ENCODE measurements around the gene PTPRZ1. TPM values are rescaled to one million over a fixed set of nuclear protein-coding genes. Genes with fewer than 3 reads are reported as not detected.
A peak's percentile ranks its signal among the peaks of the same experiment; 100 is the strongest.

The PTPRZ1 gene
- total RNA-seq, 1 experiment from 2014 or later: 105 TPM

GRCh38 chr7:122072924-122073599, 200.1 kb downstream of the PTPRZ1 start (continued):
- TF ChIP-seq NFATC4 (CRISPR knock-in tag; IDR thresholded peaks at IDR 0.05) (0 out of 2 replicates have a peak, but pooled peaks have one; percentile 25), TEAD1 (CRISPR knock-in tag; IDR thresholded peaks at IDR 0.05) (no peak)

- no peak for DNase-seq (ENCODE audit: low spot score)
- ChIA-PET POLR2A (no interaction called here), CTCF (no interaction called here)
- Mint-ChIP-seq H3K27ac (no peak overlapping the region), H3K27me3 (ENCODE audit: low read depth) (no peaks in the 10 kb centered on the region), H3K4me1 (peaks cover 22% of the 10 kb centered on the region), H3K4me3 (no peak overlapping the region), H3K36me3 (peaks cover 42% of the 10 kb centered on the region), H3K9me3 (0 out of 2 replicates have a peak, but pooled peaks cover 7% of the 10 kb centered on the region)
- no peak for ATAC-seq
- TF ChIP-seq MLX (CRISPR knock-in tag; IDR thresholded peaks at IDR 0.05): no peak
- TF ChIP-seq MYBL2 (CRISPR knock-in tag; IDR thresholded peaks at IDR 0.05): no peak
- TF ChIP-seq HMGA2 (CRISPR knock-in tag; IDR thresholded peaks at IDR 0.05): no peak
- TF ChIP-seq ATF6 (CRISPR knock-in tag; IDR thresholded peaks at IDR 0.05): no peak
- no peak for TF ChIP-seq OVOL2 (CRISPR knock-in tag; IDR thresholded peaks at IDR 0.05; ENCODE audit: borderline replicate concordance)
- no peak for TF ChIP-seq TEAD1 (CRISPR knock-in tag; IDR thresholded peaks at IDR 0.05)
- no peak for TF ChIP-seq CDX4 (CRISPR knock-in tag; IDR thresholded peaks at IDR 0.05; ENCODE audit: borderline replicate concordance)
- no peak for TF ChIP-seq GRHL2 (CRISPR knock-in tag; IDR thresholded peaks at IDR 0.05; ENCODE audit: insufficient replicate concordance, severe bottlenecking)
- TF ChIP-seq ERG (CRISPR knock-in tag; IDR thresholded peaks at IDR 0.05): no peak
- no peak for TF ChIP-seq KAT7 (CRISPR knock-in tag; IDR thresholded peaks at IDR 0.05; ENCODE audit: borderline replicate concordance)
- TF ChIP-seq ELF4 (CRISPR knock-in tag; IDR thresholded peaks at IDR 0.05; ENCODE audit: low read depth): no peak
Measured at GRCh38 chr7:122073635-122074034, 200.7 kb downstream of the PTPRZ1 start.

- ATAC-seq (no peak), DNase-seq (ENCODE audit: low spot score) (no peak)
- H3K27me3 Mint-ChIP-seq (ENCODE audit: low read depth): no peaks in the 10 kb centered on the region
- no peak overlapping the region for H3K4me3 Mint-ChIP-seq
- peaks cover 72% of the 10 kb centered on the region for H3K4me1 Mint-ChIP-seq
- H3K27ac Mint-ChIP-seq: peak overlapping the region; percentile 93
- no peaks in the 10 kb centered on the region for H3K9me3 Mint-ChIP-seq
- POLR2A ChIA-PET: no interaction called here
- CTCF ChIA-PET: interaction anchor here (4.1 kb wide), 1 partner anchor 11 kb away, joined by 18 read pairs; no protein-coding TSS in a partner anchor
- H3K36me3 Mint-ChIP-seq: peaks cover 86% of the 10 kb centered on the region
- TF ChIP-seq CDX4 (CRISPR knock-in tag; IDR thresholded peaks at IDR 0.05; ENCODE audit: borderline replicate concordance) (no peak), NFATC4 (CRISPR knock-in tag; IDR thresholded peaks at IDR 0.05) (no peak), CREB1 (CRISPR knock-in tag; IDR thresholded peaks at IDR 0.05) (no peak), TCF7 (CRISPR knock-in tag; IDR thresholded peaks at IDR 0.05; ENCODE audit: low read depth) (no peak), ZMAT4 (CRISPR knock-in tag; IDR thresholded peaks at IDR 0.05) (no peak), CREM (CRISPR knock-in tag; IDR thresholded peaks at IDR 0.05) (no peak), RELA (CRISPR knock-in tag; IDR thresholded peaks at IDR 0.05; ENCODE audit: borderline replicate concordance) (no peak), MYBL2 (CRISPR knock-in tag; IDR thresholded peaks at IDR 0.05) (no peak), MAX (CRISPR knock-in tag; IDR thresholded peaks at IDR 0.05) (no peak), FOXJ3 (CRISPR knock-in tag; IDR thresholded peaks at IDR 0.05; ENCODE audit: borderline replicate concordance) (no peak), ATF3 (CRISPR knock-in tag; conservative IDR thresholded peaks at IDR 0.05) (no peak), FOXP4 (CRISPR knock-in tag; IDR thresholded peaks at IDR 0.05) (no peak), NR3C1 (CRISPR knock-in tag; conservative IDR thresholded peaks at IDR 0.05; ENCODE audit: low read depth) (no peak), JUN (CRISPR knock-in tag; IDR thresholded peaks at IDR 0.05) (no peak), KAT7 (CRISPR knock-in tag; IDR thresholded peaks at IDR 0.05; ENCODE audit: borderline replicate concordance) (no peak)
Measured at GRCh38 chr7:122082160-122082559, 209.2 kb downstream of the PTPRZ1 start.

All from WTC11 (cell line).